NCI-H2196 treated with DMSO at 0.1 percent for 48 hours (cell line): ENCODE results near the gene GALK2.

Source experiments
- DNase-seq: peaks from one replicate; lab custom pipeline; 2025; ENCODE audit not compliant: unreplicated experiment; lab: John Stamatoyannopoulos, UW

Gene GALK2

GRCh38 chr15:49278751-49279150 lies 108.7 kb downstream of the GALK2 start:
- DNase-seq: no peak

GRCh38 chr15:49279521-49280456 lies 109.7 kb downstream of the GALK2 start:
- no peak for DNase-seq

- DNase-seq: no peak
These were observed 112.3 kb downstream of the GALK2 start for GRCh38 chr15:49282366-49282765.

- DNase-seq: no peak
These were observed 116.8 kb downstream of the GALK2 start for GRCh38 chr15:49286649-49287404.

GRCh38 chr15:49287481-49287880 lies 117.4 kb downstream of the GALK2 start:
- no peak for DNase-seq

- no peak for DNase-seq
These were observed 118.3 kb downstream of the GALK2 start for GRCh38 chr15:49288391-49288790.

GRCh38 chr15:49290191-49290590 lies 120.1 kb downstream of the GALK2 start:
- DNase-seq: no peak

GRCh38 chr15:49293941-49294340 lies 123.9 kb downstream of the GALK2 start:
- no peak for DNase-seq

- DNase-seq: no peak
These were observed 126.2 kb downstream of the GALK2 start for GRCh38 chr15:49296258-49296657.

- no peak for DNase-seq
These were observed 127.5 kb downstream of the GALK2 start for GRCh38 chr15:49297584-49297983.

- DNase-seq: no peak
These were observed 130.8 kb downstream of the GALK2 start for GRCh38 chr15:49300856-49301255.

GRCh38 chr15:49301562-49301961 lies 131.5 kb downstream of the GALK2 start:
- no peak for DNase-seq

- DNase-seq: no peak
These were observed 133.0 kb downstream of the GALK2 start for GRCh38 chr15:49303003-49303402.

- no peak for DNase-seq
These were observed 136.5 kb downstream of the GALK2 start for GRCh38 chr15:49306551-49306950.

GRCh38 chr15:49308686-49309085 lies 138.6 kb downstream of the GALK2 start:
- no peak for DNase-seq

- no peak for DNase-seq
These were observed 139.8 kb downstream of the GALK2 start for GRCh38 chr15:49309889-49310288.

GRCh38 chr15:49313650-49314049 lies 143.6 kb downstream of the GALK2 start:
- DNase-seq: no peak

- DNase-seq: no peak
These were observed 144.7 kb downstream of the GALK2 start for GRCh38 chr15:49314716-49315115.

- no peak for DNase-seq
These were observed 145.4 kb downstream of the GALK2 start for GRCh38 chr15:49315391-49315823.

- DNase-seq: no peak
These were observed 150.3 kb downstream of the GALK2 start for GRCh38 chr15:49320351-49320750.

- DNase-seq: no peak
These were observed 153.2 kb downstream of the GALK2 start for GRCh38 chr15:49323207-49323606.

- no peak for DNase-seq
These were observed 157.9 kb downstream of the GALK2 start for GRCh38 chr15:49327927-49328326.
